Ishikawa (cell line): ENCODE results near the gene HAPSTR1.

Experiments
- CEBPB ChIP-seq: IDR thresholded peaks from 2 replicates; pipeline ENCODE4 v1.6.1; 2012
- CREB1 ChIP-seq: IDR thresholded peaks from 2 replicates; pipeline ENCODE4 v1.6.1; 2012; ENCODE audit warnings: low read depth
- EGR1 ChIP-seq: IDR thresholded peaks from 2 replicates; pipeline ENCODE4 v1.6.1; 2012
- EP300 ChIP-seq: IDR thresholded peaks from 2 replicates; pipeline ENCODE4 v1.6.1; 2012; ENCODE audit warnings: borderline replicate concordance
- FOXM1 ChIP-seq: IDR thresholded peaks from 2 replicates; pipeline ENCODE4 v1.6.1; 2012; ENCODE audit warnings: low read depth, borderline replicate concordance
- MAX ChIP-seq: IDR thresholded peaks from 2 replicates; pipeline ENCODE4 v1.6.1; 2012
- NFIC ChIP-seq: IDR thresholded peaks from 2 replicates; pipeline ENCODE4 v1.6.1; 2012
- RAD21 ChIP-seq: IDR thresholded peaks from 2 replicates; pipeline ENCODE4 v1.6.1; 2012; ENCODE audit warnings: low read depth
- REST ChIP-seq: IDR thresholded peaks from 2 replicates; pipeline ENCODE4 v1.6.1; 2012; ENCODE audit warnings: low read depth, mild to moderate bottlenecking
- TAF1 ChIP-seq: IDR thresholded peaks from 2 replicates; pipeline ENCODE4 v1.6.1; 2012; ENCODE audit warnings: low read depth, mild to moderate bottlenecking
- TCF12 ChIP-seq: IDR thresholded peaks from 2 replicates; pipeline ENCODE4 v1.6.1; 2012; ENCODE audit warnings: low read depth
- TEAD4 ChIP-seq: IDR thresholded peaks from 2 replicates; pipeline ENCODE4 v1.6.1; 2012
- USF1 ChIP-seq: IDR thresholded peaks from 2 replicates; pipeline ENCODE4 v1.6.1; 2012
- YY1 ChIP-seq: IDR thresholded peaks from 2 replicates; pipeline ENCODE4 v1.6.1; 2012; ENCODE audit warnings: low read depth
- ZBTB7A ChIP-seq: IDR thresholded peaks from 2 replicates; pipeline ENCODE4 v1.6.1; 2012; ENCODE audit warnings: low read depth

Gene HAPSTR1

GRCh38 chr16:9126609-9127008, 35.2 kb downstream of the HAPSTR1 start:
- no peak for TF ChIP-seq FOXM1
- no peak for TF ChIP-seq YY1
- no peak for TF ChIP-seq EP300
- no peak for TF ChIP-seq MAX
- TF ChIP-seq TCF12: no peak
- no peak for TF ChIP-seq CEBPB
- TF ChIP-seq ZBTB7A: no peak
- TF ChIP-seq TAF1: no peak
- TF ChIP-seq REST: no peak
- TF ChIP-seq RAD21: no peak
- no peak for TF ChIP-seq EGR1

- TF ChIP-seq TCF12 (no peak), EGR1 (no peak), MAX (no peak), TEAD4 (no peak), FOXM1 (no peak), TAF1 (no peak), CEBPB (no peak), CREB1 (no peak), ZBTB7A (no peak), RAD21 (no peak), REST (no peak), USF1 (no peak), YY1 (no peak), EP300 (no peak), NFIC (no peak)
Observed at GRCh38 chr16:9128346-9129342, 37.2 kb downstream of the HAPSTR1 start.

- TF ChIP-seq EGR1: no peak
- no peak for TF ChIP-seq YY1
- TF ChIP-seq TEAD4: no peak
- TF ChIP-seq MAX: no peak
- TF ChIP-seq RAD21: no peak
- TF ChIP-seq REST: no peak
- TF ChIP-seq CEBPB: no peak
- no peak for TF ChIP-seq USF1
- no peak for TF ChIP-seq NFIC
- TF ChIP-seq FOXM1: no peak
- TF ChIP-seq TAF1: no peak
- no peak for TF ChIP-seq ZBTB7A
- TF ChIP-seq EP300: no peak
- TF ChIP-seq TCF12: no peak
- no peak for TF ChIP-seq CREB1
Observed at GRCh38 chr16:9134306-9134705, 42.9 kb downstream of the HAPSTR1 start.

- no peak for TF ChIP-seq NFIC
- no peak for TF ChIP-seq TAF1
- no peak for TF ChIP-seq TCF12
- TF ChIP-seq USF1: peak; percentile 61
- no peak for TF ChIP-seq CREB1
- TF ChIP-seq ZBTB7A: no peak
- TF ChIP-seq RAD21: peak; percentile 68
- no peak for TF ChIP-seq MAX
- no peak for TF ChIP-seq FOXM1
- TF ChIP-seq TEAD4: no peak
- TF ChIP-seq REST: no peak
- no peak for TF ChIP-seq EP300
- TF ChIP-seq EGR1: no peak
- TF ChIP-seq YY1: no peak
- no peak for TF ChIP-seq CEBPB
Observed at GRCh38 chr16:9134739-9135138, 43.3 kb downstream of the HAPSTR1 start.
